ENCODE data around the gene LDAH.

DNA sequence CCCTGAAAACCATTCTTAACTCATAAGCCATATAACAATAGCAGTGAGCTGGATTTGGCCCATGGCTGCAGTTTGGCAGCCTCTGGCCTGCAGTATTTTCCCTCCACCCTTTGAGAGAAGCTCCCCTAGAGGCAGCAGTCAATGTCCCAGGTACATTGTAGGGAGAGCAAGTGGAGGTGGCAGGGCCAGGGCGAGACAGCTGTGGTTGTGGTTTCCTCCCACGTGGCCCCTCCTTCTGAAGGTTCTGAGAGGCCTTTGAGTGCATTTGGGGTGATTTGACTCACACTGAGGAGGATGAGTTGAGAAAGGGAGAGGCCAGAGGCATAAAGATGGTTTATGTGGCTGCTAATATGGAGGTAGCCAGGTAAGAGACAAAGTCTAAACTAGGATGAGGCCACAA, 45.5 kb upstream of the LDAH start:
- TF ChIP-seq YY1 (IDR thresholded peaks at IDR 0.05; ENCODE audit: insufficient read depth, insufficient read length) = no peak
- no peak for TF ChIP-seq SUZ12 (IDR thresholded peaks at IDR 0.05; ENCODE audit: extremely low read depth, insufficient read depth, insufficient read length)
- no peak for TF ChIP-seq ZNF274 (IDR thresholded peaks at IDR 0.05; ENCODE audit: low read depth, low read length)

Data from NT2/D1 (cell line).